ENCODE results near the gene ERN2.

The ERN2 gene

DNA sequence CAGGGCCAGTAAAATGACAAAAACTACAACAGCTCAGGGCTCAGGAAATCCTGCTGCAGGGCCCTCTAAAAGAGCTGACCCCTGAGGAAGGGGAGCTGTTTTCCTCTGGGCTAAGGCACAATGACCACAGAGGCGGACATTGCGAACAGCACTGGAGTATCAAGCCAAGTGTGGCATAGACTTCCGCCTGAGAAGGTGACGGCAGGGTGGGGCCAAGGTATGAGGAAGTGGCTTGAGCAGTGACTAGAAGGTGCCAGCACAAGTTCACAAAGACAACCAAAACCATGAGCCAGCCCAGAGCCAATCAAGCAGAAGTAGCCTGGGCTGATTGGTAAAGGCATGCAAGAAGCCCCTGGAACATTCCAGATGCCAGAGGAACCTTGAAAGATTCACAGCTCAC lies 13.9 kb downstream of the ERN2 start:
- no peaks in the 10 kb centered on the region for H3K36me3 ChIP-seq (ENCODE audit: insufficient read depth, low read length)
- H3K4me1 ChIP-seq (ENCODE audit: insufficient read depth, low read length, poor library complexity, severe bottlenecking) = no peaks in the 10 kb centered on the region
- H2AFZ ChIP-seq (ENCODE audit: low read length) = no peak overlapping the region
- H3K9me3 ChIP-seq (ENCODE audit: insufficient read depth, low read depth, low read length) = no peaks in the 10 kb centered on the region
- no peaks in the 10 kb centered on the region for H3K9me2 ChIP-seq (replicated peaks; ENCODE audit: low read depth, low read length)
- no peaks in the 10 kb centered on the region for H3K27me3 ChIP-seq (ENCODE audit: insufficient read depth, low read length, poor library complexity, severe bottlenecking)
- TF ChIP-seq EZH2phosphoT487 (IDR thresholded peaks at IDR 0.05; ENCODE audit: borderline replicate concordance) = no peak
- TF ChIP-seq, protein P1, sequence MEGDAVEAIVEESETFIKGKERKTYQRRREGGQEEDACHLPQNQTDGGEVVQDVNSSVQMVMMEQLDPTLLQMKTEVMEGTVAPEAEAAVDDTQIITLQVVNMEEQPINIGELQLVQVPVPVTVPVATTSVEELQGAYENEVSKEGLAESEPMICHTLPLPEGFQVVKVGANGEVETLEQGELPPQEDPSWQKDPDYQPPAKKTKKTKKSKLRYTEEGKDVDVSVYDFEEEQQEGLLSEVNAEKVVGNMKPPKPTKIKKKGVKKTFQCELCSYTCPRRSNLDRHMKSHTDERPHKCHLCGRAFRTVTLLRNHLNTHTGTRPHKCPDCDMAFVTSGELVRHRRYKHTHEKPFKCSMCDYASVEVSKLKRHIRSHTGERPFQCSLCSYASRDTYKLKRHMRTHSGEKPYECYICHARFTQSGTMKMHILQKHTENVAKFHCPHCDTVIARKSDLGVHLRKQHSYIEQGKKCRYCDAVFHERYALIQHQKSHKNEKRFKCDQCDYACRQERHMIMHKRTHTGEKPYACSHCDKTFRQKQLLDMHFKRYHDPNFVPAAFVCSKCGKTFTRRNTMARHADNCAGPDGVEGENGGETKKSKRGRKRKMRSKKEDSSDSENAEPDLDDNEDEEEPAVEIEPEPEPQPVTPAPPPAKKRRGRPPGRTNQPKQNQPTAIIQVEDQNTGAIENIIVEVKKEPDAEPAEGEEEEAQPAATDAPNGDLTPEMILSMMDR (conservative IDR thresholded peaks at IDR 0.05; ENCODE audit: low read length) = no peak
- no peak overlapping the region for H3K4me3 ChIP-seq (ENCODE audit: low read length, poor library complexity, severe bottlenecking)
- H3F3A ChIP-seq (ENCODE audit: low read depth) = no peaks in the 10 kb centered on the region
- no peak overlapping the region for H3K4me2 ChIP-seq (ENCODE audit: low read depth, low read length, poor library complexity, severe bottlenecking)
- H4K20me1 ChIP-seq (ENCODE audit: insufficient read depth, low read length, poor library complexity, severe bottlenecking) = no peaks in the 10 kb centered on the region
- H3K79me2 ChIP-seq (ENCODE audit: insufficient read depth, low read length) = no peaks in the 10 kb centered on the region
- H3K9ac ChIP-seq (ENCODE audit: low read depth, low read length, poor library complexity, severe bottlenecking) = no peak overlapping the region

DNA sequence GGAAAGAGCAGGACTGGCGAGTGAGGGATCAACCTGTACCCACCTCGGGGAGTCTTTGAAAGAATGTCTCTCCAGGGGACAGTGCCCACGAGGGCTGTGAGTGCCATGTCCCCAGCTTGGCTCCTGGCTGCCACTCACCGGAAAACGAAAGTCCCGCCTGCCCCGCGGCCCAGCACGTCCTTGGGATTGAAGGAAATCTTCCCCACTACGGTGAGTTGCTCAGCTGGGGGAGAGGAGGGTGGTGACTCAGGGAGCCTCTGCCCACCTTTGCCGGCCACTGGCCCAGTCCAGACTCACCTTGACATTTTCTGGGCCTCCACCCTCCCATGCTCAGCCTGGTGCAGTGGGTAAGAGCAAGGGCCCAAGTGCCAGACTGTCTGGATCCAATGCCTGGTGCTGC lies 17.3 kb downstream of the ERN2 start:
- Histone ChIP-seq H3K79me2 (ENCODE audit: insufficient read depth, low read length) (no peaks in the 10 kb centered on the region), H3K4me2 (ENCODE audit: low read depth, low read length, poor library complexity, severe bottlenecking) (no peak overlapping the region), H3F3A (ENCODE audit: low read depth) (no peaks in the 10 kb centered on the region), H3K9ac (ENCODE audit: low read depth, low read length, poor library complexity, severe bottlenecking) (no peak overlapping the region), H3K4me3 (ENCODE audit: low read length, poor library complexity, severe bottlenecking) (no peak overlapping the region), H3K9me2 (replicated peaks; ENCODE audit: low read depth, low read length) (no peaks in the 10 kb centered on the region), H3K27me3 (ENCODE audit: insufficient read depth, low read length, poor library complexity, severe bottlenecking) (no peaks in the 10 kb centered on the region), H3K36me3 (ENCODE audit: insufficient read depth, low read length) (peaks cover 17% of the 10 kb centered on the region; the same call in 1 of the 2 replicates), H3K4me1 (ENCODE audit: insufficient read depth, low read length, poor library complexity, severe bottlenecking) (no peaks in the 10 kb centered on the region), H4K20me1 (ENCODE audit: insufficient read depth, low read length, poor library complexity, severe bottlenecking) (no peaks in the 10 kb centered on the region), H2AFZ (ENCODE audit: low read length) (no peak overlapping the region), H3K9me3 (ENCODE audit: insufficient read depth, low read depth, low read length) (no peaks in the 10 kb centered on the region)
- TF ChIP-seq, protein P1 (conservative IDR thresholded peaks at IDR 0.05; ENCODE audit: low read length) = no peak
- TF ChIP-seq EZH2phosphoT487 (IDR thresholded peaks at IDR 0.05; ENCODE audit: borderline replicate concordance) = no peak

DNA sequence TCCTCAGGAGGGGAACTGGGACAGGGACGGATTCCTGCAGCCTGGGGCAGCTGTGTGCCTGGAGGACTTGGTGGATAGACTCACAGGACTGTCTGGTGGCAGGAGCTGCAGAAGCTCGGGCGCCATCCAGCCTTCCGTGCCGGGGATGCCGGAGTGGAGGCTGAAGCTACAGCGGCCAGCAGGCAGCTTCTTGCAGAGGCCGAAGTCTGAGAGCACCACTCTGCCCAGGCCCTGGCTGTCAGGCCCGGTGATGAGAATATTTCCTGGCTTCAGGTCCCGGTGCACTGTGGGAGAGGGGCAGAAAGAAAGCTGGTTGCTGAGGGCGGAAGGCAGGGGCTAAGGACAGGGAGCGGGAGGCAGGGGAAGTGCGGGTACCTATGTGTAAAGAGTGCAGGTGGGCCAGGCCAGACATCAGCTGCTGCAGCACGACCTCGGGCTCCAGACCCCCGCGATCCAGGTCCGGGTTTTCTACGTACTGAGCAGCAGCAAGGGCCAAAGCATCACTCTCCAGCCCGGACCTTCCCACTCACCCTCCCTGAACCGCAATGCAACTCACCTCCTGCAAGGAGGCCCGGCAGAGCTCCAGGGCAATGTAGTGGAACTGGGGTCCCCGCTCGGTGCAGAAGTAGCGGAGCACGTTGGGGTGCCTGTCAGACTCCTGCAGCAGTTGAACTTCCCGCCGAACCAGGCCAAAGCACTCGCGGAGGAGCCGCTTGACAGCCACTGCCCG lies 18.2 kb downstream of the ERN2 start:
- H3K4me3 ChIP-seq (ENCODE audit: low read length, poor library complexity, severe bottlenecking) = no peak overlapping the region

More for the DNA sequence above, 18.2 kb downstream of the ERN2 start:
- TF ChIP-seq, protein P1 (conservative IDR thresholded peaks at IDR 0.05; ENCODE audit: low read length) = no peak
- TF ChIP-seq EZH2phosphoT487 (IDR thresholded peaks at IDR 0.05; ENCODE audit: borderline replicate concordance) = no peak
- H3K9ac ChIP-seq (ENCODE audit: low read depth, low read length, poor library complexity, severe bottlenecking) = no peak overlapping the region
- H2AFZ ChIP-seq (ENCODE audit: low read length) = no peak overlapping the region
- H3K9me2 ChIP-seq (replicated peaks; ENCODE audit: low read depth, low read length) = no peaks in the 10 kb centered on the region
- no peaks in the 10 kb centered on the region for H3K27me3 ChIP-seq (ENCODE audit: insufficient read depth, low read length, poor library complexity, severe bottlenecking)
- peaks cover 26% of the 10 kb centered on the region; the same call in 1 of the 2 replicates for H3K36me3 ChIP-seq (ENCODE audit: insufficient read depth, low read length)
- H3K79me2 ChIP-seq (ENCODE audit: insufficient read depth, low read length) = no peaks in the 10 kb centered on the region
- no peaks in the 10 kb centered on the region for H4K20me1 ChIP-seq (ENCODE audit: insufficient read depth, low read length, poor library complexity, severe bottlenecking)
- no peaks in the 10 kb centered on the region for H3F3A ChIP-seq (ENCODE audit: low read depth)
- no peaks in the 10 kb centered on the region for H3K4me1 ChIP-seq (ENCODE audit: insufficient read depth, low read length, poor library complexity, severe bottlenecking)
- no peak overlapping the region for H3K4me2 ChIP-seq (ENCODE audit: low read depth, low read length, poor library complexity, severe bottlenecking)
- H3K9me3 ChIP-seq (ENCODE audit: insufficient read depth, low read depth, low read length) = no peaks in the 10 kb centered on the region

All from Loucy (cell line).